ENCODE results near the gene MIER2.

Gene MIER2

GRCh38 chr19:281156-281853, 63.3 kb downstream of the MIER2 start:
- no peaks in the 10 kb centered on the region for H3F3A ChIP-seq (ENCODE audit: control insufficient read depth, insufficient read depth)
- no peak overlapping the region for H3K4me3 ChIP-seq (ENCODE audit: low read length)
- no peaks in the 10 kb centered on the region for H3K79me2 ChIP-seq (ENCODE audit: control insufficient read depth, low read length)
- H3K4me1 ChIP-seq (ENCODE audit: control insufficient read depth, low read length), result no peaks in the 10 kb centered on the region
- no peaks in the 10 kb centered on the region for H3K36me3 ChIP-seq (ENCODE audit: control insufficient read depth, low read length)
- no peaks in the 10 kb centered on the region for H4K20me1 ChIP-seq (ENCODE audit: control insufficient read depth, insufficient read depth, low read depth, low read length)
- H3K27ac ChIP-seq (ENCODE audit: low read depth, low read length), result no peak overlapping the region
- H3K4me2 ChIP-seq (ENCODE audit: low read length), result no peak overlapping the region
- TF ChIP-seq CTCF (IDR thresholded peaks at IDR 0.05; ENCODE audit: low read depth, low read length, poor library complexity, severe bottlenecking) (no peak), EZH2phosphoT487 (IDR thresholded peaks at IDR 0.05; ENCODE audit: borderline replicate concordance, low read length) (no peak)
- no peaks in the 10 kb centered on the region for H3K9me2 ChIP-seq (replicated peaks; ENCODE audit: control insufficient read depth, low read length)
- H3K9me3 ChIP-seq (ENCODE audit: control insufficient read depth, insufficient read depth, low read length), result no peaks in the 10 kb centered on the region
- H3K27me3 ChIP-seq (ENCODE audit: control insufficient read depth, low read length), result no peaks in the 10 kb centered on the region

GRCh38 chr19:280541-281009, 64.0 kb downstream of the MIER2 start:
- no peak for TF ChIP-seq CTCF (IDR thresholded peaks at IDR 0.05; ENCODE audit: low read depth, low read length, poor library complexity, severe bottlenecking)
- TF ChIP-seq EZH2phosphoT487 (IDR thresholded peaks at IDR 0.05; ENCODE audit: borderline replicate concordance, low read length), result no peak
- no peaks in the 10 kb centered on the region for H4K20me1 ChIP-seq (ENCODE audit: control insufficient read depth, insufficient read depth, low read depth, low read length)
- no peaks in the 10 kb centered on the region for H3K9me2 ChIP-seq (replicated peaks; ENCODE audit: control insufficient read depth, low read length)
- no peaks in the 10 kb centered on the region for H3F3A ChIP-seq (ENCODE audit: control insufficient read depth, insufficient read depth)
- no peak overlapping the region for H3K4me3 ChIP-seq (ENCODE audit: low read length)
- H3K27ac ChIP-seq (ENCODE audit: low read depth, low read length), result no peak overlapping the region
- H3K4me2 ChIP-seq (ENCODE audit: low read length), result no peak overlapping the region
- H3K79me2 ChIP-seq (ENCODE audit: control insufficient read depth, low read length), result no peaks in the 10 kb centered on the region
- H3K27me3 ChIP-seq (ENCODE audit: control insufficient read depth, low read length), result no peaks in the 10 kb centered on the region
- H3K36me3 ChIP-seq (ENCODE audit: control insufficient read depth, low read length), result no peaks in the 10 kb centered on the region
- H3K9me3 ChIP-seq (ENCODE audit: control insufficient read depth, insufficient read depth, low read length), result no peaks in the 10 kb centered on the region
- H3K4me1 ChIP-seq (ENCODE audit: control insufficient read depth, low read length), result no peaks in the 10 kb centered on the region

- Histone ChIP-seq H4K20me1 (ENCODE audit: control insufficient read depth, insufficient read depth, low read depth, low read length) (no peaks in the 10 kb centered on the region), H3F3A (ENCODE audit: control insufficient read depth, insufficient read depth) (no peaks in the 10 kb centered on the region), H3K27me3 (ENCODE audit: control insufficient read depth, low read length) (no peaks in the 10 kb centered on the region), H3K9me2 (replicated peaks; ENCODE audit: control insufficient read depth, low read length) (no peaks in the 10 kb centered on the region), H3K4me2 (ENCODE audit: low read length) (no peak overlapping the region), H3K4me1 (ENCODE audit: control insufficient read depth, low read length) (no peaks in the 10 kb centered on the region), H3K4me3 (ENCODE audit: low read length) (no peak overlapping the region), H3K79me2 (ENCODE audit: control insufficient read depth, low read length) (no peaks in the 10 kb centered on the region), H3K9me3 (ENCODE audit: control insufficient read depth, insufficient read depth, low read length) (no peaks in the 10 kb centered on the region), H3K27ac (ENCODE audit: low read depth, low read length) (no peak overlapping the region), H3K36me3 (ENCODE audit: control insufficient read depth, low read length) (no peaks in the 10 kb centered on the region)
- TF ChIP-seq EZH2phosphoT487 (IDR thresholded peaks at IDR 0.05; ENCODE audit: borderline replicate concordance, low read length), result no peak
- no peak for TF ChIP-seq CTCF (IDR thresholded peaks at IDR 0.05; ENCODE audit: low read depth, low read length, poor library complexity, severe bottlenecking)
These were observed 64.9 kb downstream of the MIER2 start for GRCh38 chr19:279656-280055.
